Measurements from ENCODE around the gene GRIK1.

- TF ChIP-seq CTCF (IDR thresholded peaks at IDR 0.05) (no peak), POLR2A (IDR thresholded peaks at IDR 0.05) (no peak)
Observed at GRCh38 chr21:29581393-29581792, 358.4 kb downstream of the GRIK1 start.

All from thyroid gland (tissue), 4 donors.